Effector CD8-positive, alpha-beta T cell (primary cell): Measurements from ENCODE around the gene SORD.
"Not testable (repeated sequence)": the region's sequence is repeated elsewhere in the genome, so short reads cannot be mapped to it uniquely, and the experiment has no call there.

Experiments used
- DNase-seq: peaks from one replicate; lab custom pipeline; 2025; lab: John Stamatoyannopoulos, UW
- total RNA-seq, 4 experiments: gene quantifications; one replicate each; lab custom pipeline; 2026; lab: John Stamatoyannopoulos, UW

Gene SORD
- total RNA-seq, result 3.5 to 8.4 (median 5.3) reads per million in 4 experiments

- DNase-seq, result peak; percentile 85
Observed at GRCh38 chr15:45022871-45023658, at the start of gene SORD. Gene SORD (plus strand): TSS chr15:45023195. CDS start chr15:45023284, 89 bp downstream.

- not testable (repeated sequence) for DNase-seq
Observed at GRCh38 chr15:44976183-44976582, 46.8 kb upstream of the SORD start.

- not testable (repeated sequence) for DNase-seq
Observed at GRCh38 chr15:44977781-44978180, 45.2 kb upstream of the SORD start.

- DNase-seq, result not testable (repeated sequence)
Observed at GRCh38 chr15:44979617-44980339, 43.2 kb upstream of the SORD start.

GRCh38 chr15:44984144-44984543 lies 38.9 kb upstream of the SORD start:
- DNase-seq, result not testable (repeated sequence)

GRCh38 chr15:44986346-44987055 lies 36.5 kb upstream of the SORD start:
- DNase-seq, result not testable (repeated sequence)

GRCh38 chr15:44987711-44988110 lies 35.3 kb upstream of the SORD start:
- not testable (repeated sequence) for DNase-seq

- DNase-seq, result not testable (repeated sequence)
Observed at GRCh38 chr15:44988184-44988869, 34.7 kb upstream of the SORD start.

- DNase-seq, result not testable (repeated sequence)
Observed at GRCh38 chr15:44988870-44989219, 34.1 kb upstream of the SORD start.

- not testable (repeated sequence) for DNase-seq
Observed at GRCh38 chr15:44997632-44998031, 25.4 kb upstream of the SORD start.

GRCh38 chr15:44999105-44999504 lies 23.9 kb upstream of the SORD start:
- no peak for DNase-seq

GRCh38 chr15:45001180-45001579 lies 21.8 kb upstream of the SORD start:
- not testable (repeated sequence) for DNase-seq

- not testable (repeated sequence) for DNase-seq
Observed at GRCh38 chr15:45003731-45004410, 19.1 kb upstream of the SORD start.

- DNase-seq, result not testable (repeated sequence)
Observed at GRCh38 chr15:45004590-45005175, 18.3 kb upstream of the SORD start.

GRCh38 chr15:45009046-45009445 lies 13.9 kb upstream of the SORD start:
- no peak for DNase-seq

- DNase-seq, result not testable (repeated sequence)
Observed at GRCh38 chr15:45015114-45015513, 7.9 kb upstream of the SORD start.

GRCh38 chr15:45020222-45020900 lies 2.6 kb upstream of the SORD start:
- not testable (repeated sequence) for DNase-seq

- DNase-seq, result not testable (repeated sequence)
Observed at GRCh38 chr15:45020901-45021259, 2.1 kb upstream of the SORD start.

GRCh38 chr15:45021348-45021747 lies 1.6 kb upstream of the SORD start:
- DNase-seq, result no peak

GRCh38 chr15:45023659-45024225 lies 747 bp downstream of the SORD start:
- DNase-seq, result no peak
